NB4 (cell line): Measurements from ENCODE around the gene COQ7.

Experiments used
- MYC ChIP-seq: IDR thresholded peaks from 2 replicates; pipeline ENCODE4 v1.6.1; 2011; ENCODE audit warnings: low read depth, low read length
- POLR2A ChIP-seq: IDR thresholded peaks from 2 replicates; pipeline ENCODE4 v1.6.1; 2011; ENCODE audit warnings: mild to moderate bottlenecking; ENCODE audit not compliant: insufficient read length; ENCODE audit errors: extremely low read depth
- TF ChIP-seq, protein P1 (sequence below): IDR thresholded peaks from one replicate; pipeline ENCODE4 v1.5.1; 2012; ENCODE audit warnings: low read depth, low read length
- TF ChIP-seq, protein P2 (sequence below): IDR thresholded peaks from 2 replicates; pipeline ENCODE4 v1.6.1; 2011; ENCODE audit warnings: low read depth, low read length

DNA sequence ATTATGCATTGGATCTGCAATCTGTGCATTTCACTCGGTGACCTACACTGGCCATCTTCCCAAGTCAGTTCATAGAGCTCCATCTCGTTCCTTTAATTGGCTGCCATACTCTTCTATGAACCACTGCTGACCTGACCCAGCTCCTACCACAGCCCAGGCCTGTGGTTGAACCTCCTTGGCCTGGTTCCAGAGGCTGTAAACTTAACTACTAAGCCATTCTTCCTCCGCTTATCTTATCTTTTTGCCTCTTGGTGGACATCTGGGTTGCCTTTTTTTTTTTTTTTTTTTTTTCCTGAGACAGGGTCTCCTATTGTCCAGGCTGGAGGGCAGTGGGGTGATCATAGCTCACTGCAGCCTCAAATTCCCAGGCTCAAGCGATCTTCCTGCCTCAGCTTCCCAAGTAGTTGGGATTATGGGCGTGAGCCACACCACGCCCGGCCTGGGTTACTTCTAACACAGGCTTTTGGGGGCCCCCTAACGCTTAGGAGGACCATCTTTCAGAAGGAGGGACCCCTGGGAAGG is 18.3 kb downstream of the COQ7 start:
- TF ChIP-seq, protein P1, sequence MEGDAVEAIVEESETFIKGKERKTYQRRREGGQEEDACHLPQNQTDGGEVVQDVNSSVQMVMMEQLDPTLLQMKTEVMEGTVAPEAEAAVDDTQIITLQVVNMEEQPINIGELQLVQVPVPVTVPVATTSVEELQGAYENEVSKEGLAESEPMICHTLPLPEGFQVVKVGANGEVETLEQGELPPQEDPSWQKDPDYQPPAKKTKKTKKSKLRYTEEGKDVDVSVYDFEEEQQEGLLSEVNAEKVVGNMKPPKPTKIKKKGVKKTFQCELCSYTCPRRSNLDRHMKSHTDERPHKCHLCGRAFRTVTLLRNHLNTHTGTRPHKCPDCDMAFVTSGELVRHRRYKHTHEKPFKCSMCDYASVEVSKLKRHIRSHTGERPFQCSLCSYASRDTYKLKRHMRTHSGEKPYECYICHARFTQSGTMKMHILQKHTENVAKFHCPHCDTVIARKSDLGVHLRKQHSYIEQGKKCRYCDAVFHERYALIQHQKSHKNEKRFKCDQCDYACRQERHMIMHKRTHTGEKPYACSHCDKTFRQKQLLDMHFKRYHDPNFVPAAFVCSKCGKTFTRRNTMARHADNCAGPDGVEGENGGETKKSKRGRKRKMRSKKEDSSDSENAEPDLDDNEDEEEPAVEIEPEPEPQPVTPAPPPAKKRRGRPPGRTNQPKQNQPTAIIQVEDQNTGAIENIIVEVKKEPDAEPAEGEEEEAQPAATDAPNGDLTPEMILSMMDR: no peak
- TF ChIP-seq POLR2A (no peak), MYC (no peak)
- TF ChIP-seq, protein P2, sequence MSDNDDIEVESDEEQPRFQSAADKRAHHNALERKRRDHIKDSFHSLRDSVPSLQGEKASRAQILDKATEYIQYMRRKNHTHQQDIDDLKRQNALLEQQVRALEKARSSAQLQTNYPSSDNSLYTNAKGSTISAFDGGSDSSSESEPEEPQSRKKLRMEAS: no peak
